Measurements from ENCODE around the gene IFIT5. TPM values are rescaled to one million over a fixed set of nuclear protein-coding genes. Genes with fewer than 3 reads are reported as not detected.

IFIT5 gene
- total RNA-seq, 2 experiments from 2014 or later: 0.36 to 0.57 TPM

DNA sequence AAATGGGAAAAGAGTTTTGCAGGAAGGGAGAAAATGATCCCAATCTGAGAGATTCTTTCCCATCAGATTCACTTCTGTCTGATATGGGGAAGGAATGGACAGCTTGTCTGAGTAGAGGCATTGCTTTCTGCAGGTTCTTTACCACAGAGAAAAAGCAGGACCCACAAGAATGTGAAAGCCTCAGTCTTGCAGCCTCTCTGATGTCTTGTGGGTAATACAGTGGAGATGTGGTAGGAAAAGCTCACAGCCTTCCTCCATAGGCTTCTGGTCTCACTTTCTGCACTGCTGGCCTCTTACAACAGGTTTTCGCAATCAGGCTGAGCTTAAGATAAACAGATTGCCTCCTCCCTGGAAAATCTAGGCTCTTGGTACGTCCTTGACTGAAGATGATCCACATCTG lies 21.4 kb upstream of the IFIT5 start:
- no peaks in the 10 kb centered on the region for H3K9me3 ChIP-seq (ENCODE audit: low read length)
- no peaks in the 10 kb centered on the region for H3K36me3 ChIP-seq (ENCODE audit: insufficient read depth, low read length)
- no peak overlapping the region for H2AFZ ChIP-seq (ENCODE audit: low read length)
- H3K27ac ChIP-seq (ENCODE audit: low read depth, low read length, poor library complexity, severe bottlenecking): no peak overlapping the region
- TF ChIP-seq, protein P1, sequence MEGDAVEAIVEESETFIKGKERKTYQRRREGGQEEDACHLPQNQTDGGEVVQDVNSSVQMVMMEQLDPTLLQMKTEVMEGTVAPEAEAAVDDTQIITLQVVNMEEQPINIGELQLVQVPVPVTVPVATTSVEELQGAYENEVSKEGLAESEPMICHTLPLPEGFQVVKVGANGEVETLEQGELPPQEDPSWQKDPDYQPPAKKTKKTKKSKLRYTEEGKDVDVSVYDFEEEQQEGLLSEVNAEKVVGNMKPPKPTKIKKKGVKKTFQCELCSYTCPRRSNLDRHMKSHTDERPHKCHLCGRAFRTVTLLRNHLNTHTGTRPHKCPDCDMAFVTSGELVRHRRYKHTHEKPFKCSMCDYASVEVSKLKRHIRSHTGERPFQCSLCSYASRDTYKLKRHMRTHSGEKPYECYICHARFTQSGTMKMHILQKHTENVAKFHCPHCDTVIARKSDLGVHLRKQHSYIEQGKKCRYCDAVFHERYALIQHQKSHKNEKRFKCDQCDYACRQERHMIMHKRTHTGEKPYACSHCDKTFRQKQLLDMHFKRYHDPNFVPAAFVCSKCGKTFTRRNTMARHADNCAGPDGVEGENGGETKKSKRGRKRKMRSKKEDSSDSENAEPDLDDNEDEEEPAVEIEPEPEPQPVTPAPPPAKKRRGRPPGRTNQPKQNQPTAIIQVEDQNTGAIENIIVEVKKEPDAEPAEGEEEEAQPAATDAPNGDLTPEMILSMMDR (conservative IDR thresholded peaks at IDR 0.05; ENCODE audit: low read length): no peak
- no peak for TF ChIP-seq EZH2phosphoT487 (IDR thresholded peaks at IDR 0.05; ENCODE audit: borderline replicate concordance, low read depth, low read length)
- ChIA-PET CTCF (ENCODE audit: unreplicated experiment) (no interaction called here), POLR2A (interaction anchor here (0.6 to 1.3 kb wide), 2 partner anchors 8 to 10 kb away, joined by 3 read pairs; no protein-coding TSS in a partner anchor)
- no peaks in the 10 kb centered on the region for H3K79me2 ChIP-seq (ENCODE audit: insufficient read depth, low read depth, low read length)
- no peak overlapping the region for H3K4me3 ChIP-seq (ENCODE audit: low read depth, low read length, poor library complexity, severe bottlenecking)
- peaks cover 7% of the 10 kb centered on the region for H3K4me1 ChIP-seq (ENCODE audit: insufficient read depth, low read length, poor library complexity, severe bottlenecking)
- no TSS peak for BruUV-seq (replicated peaks)
- no peaks in the 10 kb centered on the region for H3K9me2 ChIP-seq (ENCODE audit: insufficient read depth, low read length)
- intact Hi-C loops (cut with micrococcal nuclease; ENCODE audit: unreplicated experiment): no loop called here
- H4K20me1 ChIP-seq (ENCODE audit: insufficient read depth, low read length): no peaks in the 10 kb centered on the region
- no peak for DNase-seq (ENCODE audit: low spot score)
- H3K4me2 ChIP-seq (ENCODE audit: low read length): no peak overlapping the region

DNA sequence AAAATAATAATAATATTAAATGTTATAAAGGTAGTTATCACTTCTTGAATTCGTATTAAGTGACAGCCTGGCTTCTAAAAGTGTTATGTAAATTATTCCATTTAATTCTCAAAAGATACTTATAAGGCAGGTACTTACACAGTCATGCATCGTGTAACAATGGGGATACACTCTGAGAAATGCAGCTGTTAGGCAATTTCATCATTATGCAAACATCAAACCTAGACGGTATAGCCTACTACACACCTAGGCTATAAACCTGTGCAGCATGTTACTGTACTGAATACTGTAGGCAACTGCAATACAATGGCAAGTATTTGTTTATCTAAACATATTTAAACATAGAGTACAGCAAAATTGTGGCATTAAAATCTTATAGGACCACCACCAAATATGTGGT lies 20.5 kb upstream of the IFIT5 start:
- DNase-seq (ENCODE audit: low spot score): no peak
- TF ChIP-seq EZH2phosphoT487 (IDR thresholded peaks at IDR 0.05; ENCODE audit: borderline replicate concordance, low read depth, low read length): no peak
- TF ChIP-seq, protein P1 (conservative IDR thresholded peaks at IDR 0.05; ENCODE audit: low read length): no peak
- no peaks in the 10 kb centered on the region for H3K79me2 ChIP-seq (ENCODE audit: insufficient read depth, low read depth, low read length)
- H3K9me3 ChIP-seq (ENCODE audit: low read length): no peaks in the 10 kb centered on the region
- H3K4me2 ChIP-seq (ENCODE audit: low read length): no peak overlapping the region
- no peak overlapping the region for H3K27ac ChIP-seq (ENCODE audit: low read depth, low read length, poor library complexity, severe bottlenecking)
- CTCF ChIA-PET (ENCODE audit: unreplicated experiment): no interaction called here
- intact Hi-C loops (cut with micrococcal nuclease; ENCODE audit: unreplicated experiment): no loop called here
- H3K4me1 ChIP-seq (ENCODE audit: insufficient read depth, low read length, poor library complexity, severe bottlenecking): peaks cover 7% of the 10 kb centered on the region
- no peaks in the 10 kb centered on the region for H3K36me3 ChIP-seq (ENCODE audit: insufficient read depth, low read length)
- H2AFZ ChIP-seq (ENCODE audit: low read length): no peak overlapping the region
- H3K4me3 ChIP-seq (ENCODE audit: low read depth, low read length, poor library complexity, severe bottlenecking): no peak overlapping the region
- BruUV-seq (replicated peaks): no TSS peak
- POLR2A ChIA-PET: interaction anchor here (0.5 kb wide), 1 partner anchor 684 kb away, joined by 4 read pairs; no protein-coding TSS in a partner anchor
- H4K20me1 ChIP-seq (ENCODE audit: insufficient read depth, low read length): no peaks in the 10 kb centered on the region
- H3K9me2 ChIP-seq (ENCODE audit: insufficient read depth, low read length): no peaks in the 10 kb centered on the region

DNA sequence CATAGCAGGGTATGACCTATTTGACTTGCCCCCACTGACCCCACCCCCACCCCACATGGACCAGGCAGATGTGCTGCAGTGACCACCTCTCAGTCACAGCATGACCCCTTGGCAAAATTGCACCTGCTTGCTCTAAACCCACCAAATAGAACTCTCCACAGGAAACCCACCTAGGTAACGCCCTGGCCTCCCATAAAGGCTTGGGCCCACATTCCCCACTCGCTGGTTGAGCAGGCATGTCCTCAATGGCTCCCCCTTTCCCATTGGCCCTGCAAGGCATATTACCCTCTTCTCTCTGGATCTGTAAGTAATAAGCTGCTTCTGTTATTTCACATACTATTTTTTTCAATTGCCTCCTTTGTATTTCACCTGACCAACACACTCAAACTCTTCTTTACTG lies 19.2 kb upstream of the IFIT5 start:
- Histone ChIP-seq H3K9me2 (ENCODE audit: insufficient read depth, low read length) (no peaks in the 10 kb centered on the region), H3K79me2 (ENCODE audit: insufficient read depth, low read depth, low read length) (no peaks in the 10 kb centered on the region), H3K4me3 (ENCODE audit: low read depth, low read length, poor library complexity, severe bottlenecking) (no peak overlapping the region), H3K36me3 (ENCODE audit: insufficient read depth, low read length) (no peaks in the 10 kb centered on the region), H3K4me1 (ENCODE audit: insufficient read depth, low read length, poor library complexity, severe bottlenecking) (peaks cover 7% of the 10 kb centered on the region), H2AFZ (ENCODE audit: low read length) (no peak overlapping the region), H4K20me1 (ENCODE audit: insufficient read depth, low read length) (no peaks in the 10 kb centered on the region), H3K9me3 (ENCODE audit: low read length) (no peaks in the 10 kb centered on the region), H3K4me2 (ENCODE audit: low read length) (no peak overlapping the region), H3K27ac (ENCODE audit: low read depth, low read length, poor library complexity, severe bottlenecking) (no peak overlapping the region)
- POLR2A ChIA-PET: no interaction called here
- no peak for TF ChIP-seq EZH2phosphoT487 (IDR thresholded peaks at IDR 0.05; ENCODE audit: borderline replicate concordance, low read depth, low read length)
- TF ChIP-seq, protein P1 (conservative IDR thresholded peaks at IDR 0.05; ENCODE audit: low read length): no peak
- no peak for DNase-seq (ENCODE audit: low spot score)
- intact Hi-C loops (cut with micrococcal nuclease; ENCODE audit: unreplicated experiment): no loop called here
- CTCF ChIA-PET (ENCODE audit: unreplicated experiment): no interaction called here
- no TSS peak for BruUV-seq (replicated peaks)
